ENCODE results near the gene CLDN20. TPM values are rescaled to one million over a fixed set of nuclear protein-coding genes. Genes with fewer than 3 reads are reported as not detected.
"Not testable (repeated sequence)": the region's sequence is repeated elsewhere in the genome, so short reads cannot be mapped to it uniquely, and the experiment has no call there.

The CLDN20 gene
- 0.76 TPM for polyA plus RNA-seq (ENCODE audit: insufficient read length)

GRCh38 chr6:155263373-155264063, at the start of gene CLDN20:
Gene CLDN20, plus strand, starts transcription at chr6:155264013. Its CDS starts 11,707 bp downstream, at chr6:155275720.
- DNase-seq (ENCODE audit: low read depth) = no peak

GRCh38 chr6:155215906-155216305, 47.9 kb upstream of the CLDN20 start:
- DNase-seq (ENCODE audit: low read depth) = no peak

GRCh38 chr6:155216312-155217046, 47.3 kb upstream of the CLDN20 start:
- no peak for DNase-seq (ENCODE audit: low read depth)

GRCh38 chr6:155218711-155219110, 45.1 kb upstream of the CLDN20 start:
- not testable (repeated sequence) for DNase-seq (ENCODE audit: low read depth)

- no peak for DNase-seq (ENCODE audit: low read depth)
Observed at GRCh38 chr6:155219299-155219698, 44.5 kb upstream of the CLDN20 start.

- DNase-seq (ENCODE audit: low read depth) = no peak
Observed at GRCh38 chr6:155219858-155220301, 43.9 kb upstream of the CLDN20 start.

- no peak for DNase-seq (ENCODE audit: low read depth)
Observed at GRCh38 chr6:155221086-155221485, 42.7 kb upstream of the CLDN20 start.

- no peak for DNase-seq (ENCODE audit: low read depth)
Observed at GRCh38 chr6:155222506-155222905, 41.3 kb upstream of the CLDN20 start.

- DNase-seq (ENCODE audit: low read depth) = no peak
Observed at GRCh38 chr6:155223646-155224451, 40.0 kb upstream of the CLDN20 start.

- DNase-seq (ENCODE audit: low read depth) = no peak
Observed at GRCh38 chr6:155224618-155225017, 39.2 kb upstream of the CLDN20 start.

- no peak for DNase-seq (ENCODE audit: low read depth)
Observed at GRCh38 chr6:155227046-155227445, 36.8 kb upstream of the CLDN20 start.

GRCh38 chr6:155228546-155229166, 35.2 kb upstream of the CLDN20 start:
- DNase-seq (ENCODE audit: low read depth) = no peak

- DNase-seq (ENCODE audit: low read depth) = not testable (repeated sequence)
Observed at GRCh38 chr6:155230975-155231374, 32.8 kb upstream of the CLDN20 start.

GRCh38 chr6:155232848-155233247, 31.0 kb upstream of the CLDN20 start:
- DNase-seq (ENCODE audit: low read depth) = no peak

- no peak for DNase-seq (ENCODE audit: low read depth)
Observed at GRCh38 chr6:155234167-155234566, 29.6 kb upstream of the CLDN20 start.

GRCh38 chr6:155234687-155235086, 29.1 kb upstream of the CLDN20 start:
- DNase-seq (ENCODE audit: low read depth) = no peak

- no peak for DNase-seq (ENCODE audit: low read depth)
Observed at GRCh38 chr6:155235087-155235486, 28.7 kb upstream of the CLDN20 start.

- DNase-seq (ENCODE audit: low read depth) = no peak
Observed at GRCh38 chr6:155237613-155238012, 26.2 kb upstream of the CLDN20 start.

GRCh38 chr6:155240905-155241600, 22.8 kb upstream of the CLDN20 start:
- DNase-seq (ENCODE audit: low read depth) = no peak

GRCh38 chr6:155241966-155242365, 21.8 kb upstream of the CLDN20 start:
- DNase-seq (ENCODE audit: low read depth) = no peak

- no peak for DNase-seq (ENCODE audit: low read depth)
Observed at GRCh38 chr6:155244434-155244833, 19.4 kb upstream of the CLDN20 start.

Measured in forelimb muscle (tissue), 1 donor.